HepG2 (cell line): ENCODE results near the gene CENPL. TPM values are rescaled to one million over a fixed set of nuclear protein-coding genes. Genes with fewer than 3 reads are reported as not detected.

Experiments used
- ATF7-NPFF ChIP-seq: sonication (generic); formaldehyde crosslinking; IDR thresholded peaks from 2 replicates; pipeline ENCODE4 v1.8.1; 2023; ENCODE audit warnings: mild to moderate bottlenecking, low read depth, missing genetic modification reagents, moderate library complexity
- FOXC1 ChIP-seq: sonication (generic); formaldehyde crosslinking; IDR thresholded peaks from 2 replicates; pipeline ENCODE4 v1.8.0; 2022; ENCODE audit warnings: mild to moderate bottlenecking, missing genetic modification reagents, borderline replicate concordance
- KAT2B ChIP-seq: fragments of 150-350 bp; IDR thresholded peaks from 2 replicates; pipeline ENCODE4 v1.6.1; 2014; ENCODE audit warnings: low read depth, low read length, borderline replicate concordance
- NR2F6 ChIP-seq, 2 experiments: IDR thresholded peaks; 2 replicates each; pipeline ENCODE4 v1.6.1; 2016; ENCODE audit warnings: antibody characterized with exemption in 1 of 2, mild to moderate bottlenecking in 1 of 2
- ZNF354B ChIP-seq: sonication (generic); formaldehyde crosslinking; IDR thresholded peaks from 2 replicates; pipeline ENCODE4 v1.8.0; 2022; ENCODE audit warnings: mild to moderate bottlenecking, missing genetic modification reagents
- ZNF44 ChIP-seq: sonication (generic); formaldehyde crosslinking; IDR thresholded peaks from 2 replicates; pipeline ENCODE4 v1.5.1; 2020; ENCODE audit warnings: mild to moderate bottlenecking, missing genetic modification reagents
- ZNF615 ChIP-seq: sonication (generic); formaldehyde crosslinking; IDR thresholded peaks from 2 replicates; pipeline ENCODE4 v1.5.0; 2020; ENCODE audit warnings: mild to moderate bottlenecking, missing genetic modification reagents, borderline replicate concordance
- ZNF761 ChIP-seq: sonication (generic); formaldehyde crosslinking; conservative IDR thresholded peaks from 2 replicates; pipeline ENCODE4 v1.4.0; 2020; ENCODE audit warnings: mild to moderate bottlenecking, missing genetic modification reagents
- ZSCAN29 ChIP-seq: sonication (generic); formaldehyde crosslinking; conservative IDR thresholded peaks from 2 replicates; pipeline ENCODE4 v1.4.0; 2020; ENCODE audit warnings: mild to moderate bottlenecking, missing genetic modification reagents
- polyA plus RNA-seq, 8 experiments: library from polyadenylated mRNA; depleted of rRNA in 3 of 8; stranded (reverse) in 7 of 8; unstranded in 1 of 8; fragments of >200 nt; fragmentation: Illumina TruSeq in 4 of 8; extraction: Trizol in 4 of 8; gene quantifications; 2 replicates each; pipeline versions ENCODE4 v1.2.1 to v1.2.3, GENCODE V29; 2011 to 2016; ENCODE audit warnings: low read depth in 4 of 8, missing spikeins in 1 of 8, mixed read lengths in 1 of 8; ENCODE audit not compliant: insufficient read depth in 1 of 8
- total RNA-seq, 5 experiments: library from RNA; depleted of rRNA; stranded (reverse); fragments of >200 nt; fragmentation: Illumina TruSeq; extraction: Trizol; gene quantifications; 2 replicates each; pipeline ENCODE4 v1.2.3, GENCODE V29; 2016; ENCODE audit warnings: low read depth in 1 of 5
- TF ChIP-seq, protein P1 (sequence below): sonication (generic); formaldehyde crosslinking; IDR thresholded peaks from 2 replicates; pipeline ENCODE4 v1.4.0; 2020; ENCODE audit warnings: missing genetic modification reagents
- TF ChIP-seq, protein P2 (sequence below): IDR thresholded peaks from 2 replicates; pipeline ENCODE4 v1.6.1; 2016; ENCODE audit warnings: low read depth, missing genetic modification reagents, missing compliant biosample characterization
- TF ChIP-seq, protein P3 (sequence below): sonication (generic); formaldehyde crosslinking; IDR thresholded peaks from 2 replicates; pipeline ENCODE4 v1.8.0; 2022; ENCODE audit warnings: mild to moderate bottlenecking, missing genetic modification reagents; ENCODE audit not compliant: insufficient replicate concordance
- TF ChIP-seq, protein P4 (sequence below): sonication (generic); IDR thresholded peaks from 2 replicates; pipeline ENCODE4 v1.6.1; 2016; ENCODE audit warnings: low read depth, borderline replicate concordance

The CENPL gene
- total and polyA plus RNA-seq, 2 of the 13 experiments (the other 11 are each of a cell fraction or from before 2014, with no cell fraction given), result 4.4 to 14.2 TPM

DNA sequence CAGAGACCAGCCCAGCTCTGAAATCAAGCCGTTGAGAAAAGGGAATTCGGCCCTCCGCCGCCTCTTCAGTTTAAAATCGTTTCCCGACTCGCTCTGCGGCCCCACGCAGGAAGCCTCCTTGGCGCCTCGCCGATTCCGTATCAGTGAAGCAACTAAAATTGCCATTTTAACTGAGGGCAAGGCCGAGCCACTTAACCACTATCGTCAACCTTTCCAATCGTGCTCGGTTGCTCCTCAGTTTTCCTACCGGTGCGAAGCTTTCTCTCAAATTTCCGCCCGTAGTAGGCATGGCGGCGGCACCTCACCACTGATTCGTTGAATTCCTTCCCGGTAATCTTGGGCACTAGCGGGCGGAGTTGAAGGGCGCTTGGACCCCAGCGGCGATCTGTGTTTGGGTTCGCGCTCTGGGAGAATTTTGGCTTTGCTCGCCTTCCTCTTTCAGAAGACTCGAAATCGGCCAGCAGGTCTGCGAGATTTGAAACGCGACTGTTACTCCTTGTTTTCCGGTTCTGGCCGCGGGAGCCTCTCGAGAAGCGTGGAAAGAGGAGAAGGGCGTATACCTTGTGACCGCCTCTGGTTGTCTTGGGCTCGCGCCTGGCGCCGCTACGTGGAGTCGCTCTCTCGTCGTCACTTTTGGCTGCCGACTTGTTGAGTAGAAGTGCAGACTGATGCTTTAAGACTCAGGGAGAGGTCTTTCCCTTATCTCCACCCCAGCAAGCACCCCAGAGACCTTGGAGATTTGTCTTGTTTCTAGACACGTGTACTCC, at the start of gene CENPL, which contains the start of gene DARS2 (continued):
- TF ChIP-seq, protein P1, sequence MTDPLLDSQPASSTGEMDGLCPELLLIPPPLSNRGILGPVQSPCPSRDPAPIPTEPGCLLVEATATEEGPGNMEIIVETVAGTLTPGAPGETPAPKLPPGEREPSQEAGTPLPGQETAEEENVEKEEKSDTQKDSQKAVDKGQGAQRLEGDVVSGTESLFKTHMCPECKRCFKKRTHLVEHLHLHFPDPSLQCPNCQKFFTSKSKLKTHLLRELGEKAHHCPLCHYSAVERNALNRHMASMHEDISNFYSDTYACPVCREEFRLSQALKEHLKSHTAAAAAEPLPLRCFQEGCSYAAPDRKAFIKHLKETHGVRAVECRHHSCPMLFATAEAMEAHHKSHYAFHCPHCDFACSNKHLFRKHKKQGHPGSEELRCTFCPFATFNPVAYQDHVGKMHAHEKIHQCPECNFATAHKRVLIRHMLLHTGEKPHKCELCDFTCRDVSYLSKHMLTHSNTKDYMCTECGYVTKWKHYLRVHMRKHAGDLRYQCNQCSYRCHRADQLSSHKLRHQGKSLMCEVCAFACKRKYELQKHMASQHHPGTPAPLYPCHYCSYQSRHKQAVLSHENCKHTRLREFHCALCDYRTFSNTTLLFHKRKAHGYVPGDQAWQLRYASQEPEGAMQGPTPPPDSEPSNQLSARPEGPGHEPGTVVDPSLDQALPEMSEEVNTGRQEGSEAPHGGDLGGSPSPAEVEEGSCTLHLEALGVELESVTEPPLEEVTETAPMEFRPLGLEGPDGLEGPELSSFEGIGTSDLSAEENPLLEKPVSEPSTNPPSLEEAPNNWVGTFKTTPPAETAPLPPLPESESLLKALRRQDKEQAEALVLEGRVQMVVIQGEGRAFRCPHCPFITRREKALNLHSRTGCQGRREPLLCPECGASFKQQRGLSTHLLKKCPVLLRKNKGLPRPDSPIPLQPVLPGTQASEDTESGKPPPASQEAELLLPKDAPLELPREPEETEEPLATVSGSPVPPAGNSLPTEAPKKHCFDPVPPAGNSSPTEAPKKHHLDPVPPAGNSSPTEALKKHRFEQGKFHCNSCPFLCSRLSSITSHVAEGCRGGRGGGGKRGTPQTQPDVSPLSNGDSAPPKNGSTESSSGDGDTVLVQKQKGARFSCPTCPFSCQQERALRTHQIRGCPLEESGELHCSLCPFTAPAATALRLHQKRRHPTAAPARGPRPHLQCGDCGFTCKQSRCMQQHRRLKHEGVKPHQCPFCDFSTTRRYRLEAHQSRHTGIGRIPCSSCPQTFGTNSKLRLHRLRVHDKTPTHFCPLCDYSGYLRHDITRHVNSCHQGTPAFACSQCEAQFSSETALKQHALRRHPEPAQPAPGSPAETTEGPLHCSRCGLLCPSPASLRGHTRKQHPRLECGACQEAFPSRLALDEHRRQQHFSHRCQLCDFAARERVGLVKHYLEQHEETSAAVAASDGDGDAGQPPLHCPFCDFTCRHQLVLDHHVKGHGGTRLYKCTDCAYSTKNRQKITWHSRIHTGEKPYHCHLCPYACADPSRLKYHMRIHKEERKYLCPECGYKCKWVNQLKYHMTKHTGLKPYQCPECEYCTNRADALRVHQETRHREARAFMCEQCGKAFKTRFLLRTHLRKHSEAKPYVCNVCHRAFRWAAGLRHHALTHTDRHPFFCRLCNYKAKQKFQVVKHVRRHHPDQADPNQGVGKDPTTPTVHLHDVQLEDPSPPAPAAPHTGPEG (CRISPR knock-in tag), result no peak
- TF ChIP-seq, protein P2, sequence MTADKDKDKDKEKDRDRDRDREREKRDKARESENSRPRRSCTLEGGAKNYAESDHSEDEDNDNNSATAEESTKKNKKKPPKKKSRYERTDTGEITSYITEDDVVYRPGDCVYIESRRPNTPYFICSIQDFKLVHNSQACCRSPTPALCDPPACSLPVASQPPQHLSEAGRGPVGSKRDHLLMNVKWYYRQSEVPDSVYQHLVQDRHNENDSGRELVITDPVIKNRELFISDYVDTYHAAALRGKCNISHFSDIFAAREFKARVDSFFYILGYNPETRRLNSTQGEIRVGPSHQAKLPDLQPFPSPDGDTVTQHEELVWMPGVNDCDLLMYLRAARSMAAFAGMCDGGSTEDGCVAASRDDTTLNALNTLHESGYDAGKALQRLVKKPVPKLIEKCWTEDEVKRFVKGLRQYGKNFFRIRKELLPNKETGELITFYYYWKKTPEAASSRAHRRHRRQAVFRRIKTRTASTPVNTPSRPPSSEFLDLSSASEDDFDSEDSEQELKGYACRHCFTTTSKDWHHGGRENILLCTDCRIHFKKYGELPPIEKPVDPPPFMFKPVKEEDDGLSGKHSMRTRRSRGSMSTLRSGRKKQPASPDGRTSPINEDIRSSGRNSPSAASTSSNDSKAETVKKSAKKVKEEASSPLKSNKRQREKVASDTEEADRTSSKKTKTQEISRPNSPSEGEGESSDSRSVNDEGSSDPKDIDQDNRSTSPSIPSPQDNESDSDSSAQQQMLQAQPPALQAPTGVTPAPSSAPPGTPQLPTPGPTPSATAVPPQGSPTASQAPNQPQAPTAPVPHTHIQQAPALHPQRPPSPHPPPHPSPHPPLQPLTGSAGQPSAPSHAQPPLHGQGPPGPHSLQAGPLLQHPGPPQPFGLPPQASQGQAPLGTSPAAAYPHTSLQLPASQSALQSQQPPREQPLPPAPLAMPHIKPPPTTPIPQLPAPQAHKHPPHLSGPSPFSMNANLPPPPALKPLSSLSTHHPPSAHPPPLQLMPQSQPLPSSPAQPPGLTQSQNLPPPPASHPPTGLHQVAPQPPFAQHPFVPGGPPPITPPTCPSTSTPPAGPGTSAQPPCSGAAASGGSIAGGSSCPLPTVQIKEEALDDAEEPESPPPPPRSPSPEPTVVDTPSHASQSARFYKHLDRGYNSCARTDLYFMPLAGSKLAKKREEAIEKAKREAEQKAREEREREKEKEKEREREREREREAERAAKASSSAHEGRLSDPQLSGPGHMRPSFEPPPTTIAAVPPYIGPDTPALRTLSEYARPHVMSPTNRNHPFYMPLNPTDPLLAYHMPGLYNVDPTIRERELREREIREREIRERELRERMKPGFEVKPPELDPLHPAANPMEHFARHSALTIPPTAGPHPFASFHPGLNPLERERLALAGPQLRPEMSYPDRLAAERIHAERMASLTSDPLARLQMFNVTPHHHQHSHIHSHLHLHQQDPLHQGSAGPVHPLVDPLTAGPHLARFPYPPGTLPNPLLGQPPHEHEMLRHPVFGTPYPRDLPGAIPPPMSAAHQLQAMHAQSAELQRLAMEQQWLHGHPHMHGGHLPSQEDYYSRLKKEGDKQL (CRISPR knock-in tag), result no peak
- TF ChIP-seq ZNF761 (CRISPR knock-in tag), result no peak
- no peak for TF ChIP-seq FOXC1 (CRISPR knock-in tag)
- TF ChIP-seq NR2F6 (IDR thresholded peaks at IDR 0.05), result no peak
- TF ChIP-seq NR2F6 (CRISPR knock-in tag; IDR thresholded peaks at IDR 0.05), result no peak
- TF ChIP-seq, protein P3, sequence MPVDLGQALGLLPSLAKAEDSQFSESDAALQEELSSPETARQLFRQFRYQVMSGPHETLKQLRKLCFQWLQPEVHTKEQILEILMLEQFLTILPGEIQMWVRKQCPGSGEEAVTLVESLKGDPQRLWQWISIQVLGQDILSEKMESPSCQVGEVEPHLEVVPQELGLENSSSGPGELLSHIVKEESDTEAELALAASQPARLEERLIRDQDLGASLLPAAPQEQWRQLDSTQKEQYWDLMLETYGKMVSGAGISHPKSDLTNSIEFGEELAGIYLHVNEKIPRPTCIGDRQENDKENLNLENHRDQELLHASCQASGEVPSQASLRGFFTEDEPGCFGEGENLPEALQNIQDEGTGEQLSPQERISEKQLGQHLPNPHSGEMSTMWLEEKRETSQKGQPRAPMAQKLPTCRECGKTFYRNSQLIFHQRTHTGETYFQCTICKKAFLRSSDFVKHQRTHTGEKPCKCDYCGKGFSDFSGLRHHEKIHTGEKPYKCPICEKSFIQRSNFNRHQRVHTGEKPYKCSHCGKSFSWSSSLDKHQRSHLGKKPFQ, result no peak
- TF ChIP-seq KAT2B, result no peak
- TF ChIP-seq ZNF44 (CRISPR knock-in tag), result no peak
- TF ChIP-seq ZNF615 (CRISPR knock-in tag), result no peak
- TF ChIP-seq ZSCAN29 (CRISPR knock-in tag), result no peak
- TF ChIP-seq ATF7-NPFF (CRISPR knock-in tag), result peak; percentile 49; the same call in 1 of the 2 replicates
- TF ChIP-seq ZNF354B (CRISPR knock-in tag), result no peak
- TF ChIP-seq, protein P4, sequence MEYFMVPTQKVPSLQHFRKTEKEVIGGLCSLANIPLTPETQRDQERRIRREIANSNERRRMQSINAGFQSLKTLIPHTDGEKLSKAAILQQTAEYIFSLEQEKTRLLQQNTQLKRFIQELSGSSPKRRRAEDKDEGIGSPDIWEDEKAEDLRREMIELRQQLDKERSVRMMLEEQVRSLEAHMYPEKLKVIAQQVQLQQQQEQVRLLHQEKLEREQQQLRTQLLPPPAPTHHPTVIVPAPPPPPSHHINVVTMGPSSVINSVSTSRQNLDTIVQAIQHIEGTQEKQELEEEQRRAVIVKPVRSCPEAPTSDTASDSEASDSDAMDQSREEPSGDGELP, result 0 out of 2 replicates have a peak, but pooled peaks have one; percentile 69
